HepG2 (cell line): ENCODE measurements around the gene PPP2R1B. TPM values are rescaled to one million over a fixed set of nuclear protein-coding genes. Genes with fewer than 3 reads are reported as not detected.
A peak's percentile ranks its signal among the peaks of the same experiment; 100 is the strongest.

Source experiments
- ATAC-seq: fragments of 200-7000 bp; cut with Tn5 transposase; 3 replicates; pipeline ENCODE4 v1.9.1; 2020; ENCODE audit warnings: mild to moderate bottlenecking, moderate library complexity
- BruUV-seq: library from RNA; stranded (reverse); fragments of 400-500 nt; replicated peaks from 2 replicates; lab custom pipeline; 2021; lab: Mats Ljungman, UMichigan
- CTCF ChIA-PET: fragments of 300-600 bp; formaldehyde crosslinking; extraction: SDS; loops from one replicate; lab custom pipeline; 2021; ENCODE audit warnings: low total read pairs, inconsistent platforms, low intra/inter-chr PET ratio; lab: Yijun Ruan, JAX
- POLR2A ChIA-PET: fragments of 350-600 bp; sonication (Branson Sonifier 250); formaldehyde crosslinking; loops from one replicate; lab custom pipeline; 2020; ENCODE audit warnings: antibody characterized with exemption, inconsistent platforms; lab: Yijun Ruan, JAX
- DNase-seq: peaks from one replicate; pipeline ENCODE4 v3.0.0-alpha.2; 2015; ENCODE audit warnings: low spot score
- FAIRE-seq: peaks from 3 replicates; lab custom pipeline; 2011; peaks lifted over from hg19 to GRCh38; lab: Jason Lieb, UNC
- H2AFZ ChIP-seq: one replicate; pipeline ENCODE4 v1.6.1; 2011; ENCODE audit warnings: low read length, inconsistent platforms
- H3K27ac ChIP-seq: fragments of 300-600 bp; 3 replicates; pipeline ENCODE4 v1.8.0; 2011; ENCODE audit warnings: mixed run types, mild to moderate bottlenecking, mixed read lengths, low read length, inconsistent platforms; ENCODE audit not compliant: insufficient read depth; ENCODE audit errors: extremely low read length
- H3K27me3 ChIP-seq, 2 experiments: fragments of 200-600 bp in 1 of 2; 2 replicates in 1 of 2; 3 replicates in 1 of 2; pipeline versions ENCODE4 v1.6.0 to v1.8.0; 2011; ENCODE audit warnings: low read length in 2 of 2, mild to moderate bottlenecking in 2 of 2, moderate library complexity in 2 of 2, inconsistent platforms in 1 of 2; ENCODE audit not compliant: insufficient read depth in 2 of 2, control insufficient read depth in 1 of 2
- H3K36me3 ChIP-seq, 2 experiments: fragments of 200-600 bp in 1 of 2; replicated peaks in 1 of 2; 2 replicates in 1 of 2; 3 replicates in 1 of 2; pipeline versions ENCODE4 v1.5.1 to v1.8.0; 2011; ENCODE audit warnings: low read length in 2 of 2, inconsistent platforms in 1 of 2; ENCODE audit not compliant: insufficient read depth in 2 of 2, control insufficient read depth in 1 of 2
- H3K4me1 ChIP-seq: 2 replicates; pipeline ENCODE4 v1.5.1; 2012; ENCODE audit warnings: low read length, inconsistent platforms; ENCODE audit not compliant: insufficient read depth
- H3K4me2 ChIP-seq: 2 replicates; pipeline ENCODE4 v1.6.0; 2011; ENCODE audit warnings: low read depth, low read length, inconsistent platforms
- H3K4me3 ChIP-seq, 3 experiments: fragments of 200-600 bp in 1 of 3; sonication (generic), shearing (Covaris generic) in 1 of 3; replicated peaks in 1 of 3; 2 replicates each; pipeline ENCODE4 v1.5.1; 2011 to 2016; ENCODE audit warnings: low read length in 3 of 3, inconsistent platforms in 2 of 3, low read depth in 2 of 3, mild to moderate bottlenecking in 2 of 3, control low read depth in 1 of 3, mixed read lengths in 1 of 3; ENCODE audit not compliant: insufficient read depth in 1 of 3
- H3K79me2 ChIP-seq: one replicate; pipeline ENCODE4 v1.6.1; 2011; ENCODE audit warnings: low read length, inconsistent platforms; ENCODE audit not compliant: insufficient read depth
- H3K9ac ChIP-seq: 2 replicates; pipeline ENCODE4 v1.6.0; 2011; ENCODE audit warnings: mild to moderate bottlenecking, low read depth, low read length, inconsistent platforms; ENCODE audit not compliant: insufficient read depth
- H3K9me3 ChIP-seq: 2 replicates; pipeline ENCODE4 v1.5.1; 2012; ENCODE audit warnings: mild to moderate bottlenecking, low read length
- H4K20me1 ChIP-seq: 2 replicates; pipeline ENCODE4 v1.6.0; 2011; ENCODE audit warnings: inconsistent platforms, mild to moderate bottlenecking, low read length, moderate library complexity; ENCODE audit not compliant: insufficient read depth
- CHCHD3 ChIP-seq: sonication (generic); formaldehyde crosslinking; IDR thresholded peaks from 2 replicates; pipeline ENCODE4 v1.8.0; 2022; ENCODE audit warnings: mild to moderate bottlenecking, missing genetic modification reagents, moderate library complexity
- FOXK2 ChIP-seq: fragments of 450-650 bp; IDR thresholded peaks from 2 replicates; pipeline ENCODE4 v1.6.1; 2016
- IKZF1 ChIP-seq: fragments of 450-650 bp; IDR thresholded peaks from 2 replicates; pipeline ENCODE4 v1.7.1; 2016
- NBN ChIP-seq: fragments of 450-650 bp; conservative IDR thresholded peaks from 2 replicates; pipeline ENCODE4 v1.6.1; 2017
- SALL2 ChIP-seq: sonication (generic); formaldehyde crosslinking; IDR thresholded peaks from 2 replicates; pipeline ENCODE4 v1.8.1; 2023; ENCODE audit warnings: mild to moderate bottlenecking, missing genetic modification reagents, inconsistent platforms
- ZC3H4 ChIP-seq: sonication (generic); formaldehyde crosslinking; IDR thresholded peaks from 2 replicates; pipeline ENCODE4 v1.4.0; 2020; ENCODE audit warnings: missing genetic modification reagents, borderline replicate concordance
- ZNF383 ChIP-seq: sonication (generic); formaldehyde crosslinking; IDR thresholded peaks from 2 replicates; pipeline ENCODE4 v1.4.0; 2020; ENCODE audit warnings: missing genetic modification reagents, mild to moderate bottlenecking, borderline replicate concordance
- ZSCAN25 ChIP-seq: sonication (generic); formaldehyde crosslinking; IDR thresholded peaks from 2 replicates; pipeline ENCODE4 v1.8.0; 2022; ENCODE audit warnings: mild to moderate bottlenecking, missing genetic modification reagents
- WGBS: methylation state at CpG from one replicate; pipeline ENCODE4 v1.1.6; 2017; ENCODE audit warnings: low lambda C conversion rate; 5-methylcytosine and 5-hydroxymethylcytosine counted together
- in situ Hi-C: cut with HindIII; loops from 2 replicates; pipeline ENCODE4 v1.10.0; 2017; ENCODE audit warnings: low pct_unique_long_range_greater_than_20kb; ENCODE audit not compliant: extremely low pct_ligation_motif_present
- intact Hi-C: fragments of 100-400 bp; cut with micrococcal nuclease; formaldehyde crosslinking; loops from one replicate; pipeline ENCODE4 v1.10.0; 2022; ENCODE audit not compliant: unreplicated experiment
- polyA plus RNA-seq, 8 experiments: library from polyadenylated mRNA; depleted of rRNA in 3 of 8; stranded (reverse) in 7 of 8; unstranded in 1 of 8; fragments of >200 nt; fragmentation: Illumina TruSeq in 4 of 8; extraction: Trizol in 4 of 8; gene quantifications; 2 replicates each; pipeline versions ENCODE4 v1.2.1 to v1.2.3, GENCODE V29; 2011 to 2016; ENCODE audit warnings: low read depth in 4 of 8, missing spikeins in 1 of 8, mixed read lengths in 1 of 8; ENCODE audit not compliant: insufficient read depth in 1 of 8
- total RNA-seq, 5 experiments: library from RNA; depleted of rRNA; stranded (reverse); fragments of >200 nt; fragmentation: Illumina TruSeq; extraction: Trizol; gene quantifications; 2 replicates each; pipeline ENCODE4 v1.2.3, GENCODE V29; 2016; ENCODE audit warnings: low read depth in 1 of 5
- TF ChIP-seq, protein P1 (sequence below): sonication (generic); formaldehyde crosslinking; IDR thresholded peaks from 2 replicates; pipeline ENCODE4 v1.8.0; 2022; ENCODE audit warnings: mild to moderate bottlenecking, missing genetic modification reagents
- TF ChIP-seq, protein P2 (sequence below): fragments of 450-650 bp; IDR thresholded peaks from 2 replicates; pipeline ENCODE4 v1.6.1; 2017; ENCODE audit warnings: mild to moderate bottlenecking

PPP2R1B gene
- total and polyA plus RNA-seq, 2 of the 13 experiments (the other 11 are each of a cell fraction or from before 2014, with no cell fraction given) = 22.1 to 56.8 TPM

DNA sequence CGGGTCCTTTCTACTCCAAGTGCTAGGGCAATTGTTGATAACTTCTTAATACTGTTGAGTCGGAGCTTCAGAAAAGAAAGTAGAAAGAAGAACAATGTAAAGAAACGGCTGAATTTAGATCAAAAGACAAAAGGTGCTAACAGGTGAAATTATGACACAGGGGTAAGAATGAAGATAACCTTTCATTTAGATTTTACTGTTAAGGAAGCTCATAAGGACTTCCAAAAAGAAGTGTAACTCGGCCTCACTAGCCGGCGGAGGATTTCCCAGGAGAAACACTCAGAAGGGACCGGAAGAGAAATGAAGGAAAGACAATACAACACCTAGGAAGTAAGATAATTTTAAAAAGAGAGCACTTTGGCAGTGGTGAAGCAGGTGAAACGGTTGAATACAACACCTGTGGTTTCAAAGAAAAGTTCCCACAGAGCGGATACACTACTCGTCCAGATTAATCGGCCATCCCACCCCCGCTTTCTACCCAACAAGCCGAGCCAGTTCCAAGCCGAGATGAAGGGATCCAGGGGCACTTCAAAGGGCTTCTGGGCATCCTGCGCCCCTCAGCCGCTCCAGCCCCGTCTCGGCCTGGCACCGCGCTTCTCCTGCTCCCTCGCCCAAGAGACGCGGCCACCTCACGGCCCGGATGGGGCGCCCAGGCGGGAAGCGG lies 737 bp downstream of the PPP2R1B start (continued):
- TF ChIP-seq, protein P1, sequence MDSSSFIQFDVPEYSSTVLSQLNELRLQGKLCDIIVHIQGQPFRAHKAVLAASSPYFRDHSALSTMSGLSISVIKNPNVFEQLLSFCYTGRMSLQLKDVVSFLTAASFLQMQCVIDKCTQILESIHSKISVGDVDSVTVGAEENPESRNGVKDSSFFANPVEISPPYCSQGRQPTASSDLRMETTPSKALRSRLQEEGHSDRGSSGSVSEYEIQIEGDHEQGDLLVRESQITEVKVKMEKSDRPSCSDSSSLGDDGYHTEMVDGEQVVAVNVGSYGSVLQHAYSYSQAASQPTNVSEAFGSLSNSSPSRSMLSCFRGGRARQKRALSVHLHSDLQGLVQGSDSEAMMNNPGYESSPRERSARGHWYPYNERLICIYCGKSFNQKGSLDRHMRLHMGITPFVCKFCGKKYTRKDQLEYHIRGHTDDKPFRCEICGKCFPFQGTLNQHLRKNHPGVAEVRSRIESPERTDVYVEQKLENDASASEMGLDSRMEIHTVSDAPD (CRISPR knock-in tag) = no peak
- no peak for TF ChIP-seq IKZF1

DNA sequence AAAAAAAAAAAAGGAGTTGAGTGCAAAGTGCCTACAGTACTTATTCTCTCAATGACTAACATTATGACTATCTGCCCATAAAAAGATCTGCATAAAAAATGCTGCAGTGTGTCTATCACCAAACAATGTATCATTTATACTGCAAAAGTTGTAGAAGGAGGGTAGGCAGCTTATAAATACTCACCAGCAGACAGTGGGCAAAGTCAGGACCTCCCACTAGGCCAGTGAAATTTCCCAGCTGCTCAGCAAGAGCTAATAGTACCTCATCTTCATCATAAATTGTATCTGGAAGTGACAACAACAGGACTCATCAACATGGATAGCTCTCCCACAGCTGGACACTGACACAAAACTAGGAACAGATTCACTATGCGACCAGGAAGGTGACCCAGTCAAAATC lies 1.6 kb downstream of the PPP2R1B start:
- 33% methylated on average over 1 of the region's 1 CpG for WGBS
- H3K4me2 ChIP-seq = peak overlapping the region; percentile 99
- CTCF ChIA-PET = no interaction called here
- POLR2A ChIA-PET = interaction anchor here (1.2 to 3.3 kb wide), 7 partner anchors 10 to 141 kb away, joined by 3 to 12 read pairs (median 4); no protein-coding TSS in a partner anchor
- intact Hi-C loops (no loop called here), in situ Hi-C loops (no loop called here)
- no peaks in the 10 kb centered on the region for H4K20me1 ChIP-seq
- peaks cover 17 to 31% of the 10 kb centered on the region in 2 experiments; a peak in 4 of 5 replicates for H3K36me3 ChIP-seq
- peaks cover 41% of the 10 kb centered on the region for H3K4me1 ChIP-seq
- no peak for ATAC-seq
- no peaks in the 10 kb centered on the region for H3K9me3 ChIP-seq
- no peak overlapping the region for H3K27ac ChIP-seq
- H3K27me3 ChIP-seq = no peaks in the 10 kb centered on the region; a peak in 1 of 5 replicates
- FAIRE-seq = no peak
- peak overlapping the region; percentile 89 to 98 (median 93); a peak in 5 of 6 replicates for H3K4me3 ChIP-seq
- H3K9ac ChIP-seq = peak overlapping the region; percentile 93
- no peak for DNase-seq
- no peak overlapping the region for H2AFZ ChIP-seq
- no peak for TF ChIP-seq FOXK2
- TF ChIP-seq, protein P2, sequence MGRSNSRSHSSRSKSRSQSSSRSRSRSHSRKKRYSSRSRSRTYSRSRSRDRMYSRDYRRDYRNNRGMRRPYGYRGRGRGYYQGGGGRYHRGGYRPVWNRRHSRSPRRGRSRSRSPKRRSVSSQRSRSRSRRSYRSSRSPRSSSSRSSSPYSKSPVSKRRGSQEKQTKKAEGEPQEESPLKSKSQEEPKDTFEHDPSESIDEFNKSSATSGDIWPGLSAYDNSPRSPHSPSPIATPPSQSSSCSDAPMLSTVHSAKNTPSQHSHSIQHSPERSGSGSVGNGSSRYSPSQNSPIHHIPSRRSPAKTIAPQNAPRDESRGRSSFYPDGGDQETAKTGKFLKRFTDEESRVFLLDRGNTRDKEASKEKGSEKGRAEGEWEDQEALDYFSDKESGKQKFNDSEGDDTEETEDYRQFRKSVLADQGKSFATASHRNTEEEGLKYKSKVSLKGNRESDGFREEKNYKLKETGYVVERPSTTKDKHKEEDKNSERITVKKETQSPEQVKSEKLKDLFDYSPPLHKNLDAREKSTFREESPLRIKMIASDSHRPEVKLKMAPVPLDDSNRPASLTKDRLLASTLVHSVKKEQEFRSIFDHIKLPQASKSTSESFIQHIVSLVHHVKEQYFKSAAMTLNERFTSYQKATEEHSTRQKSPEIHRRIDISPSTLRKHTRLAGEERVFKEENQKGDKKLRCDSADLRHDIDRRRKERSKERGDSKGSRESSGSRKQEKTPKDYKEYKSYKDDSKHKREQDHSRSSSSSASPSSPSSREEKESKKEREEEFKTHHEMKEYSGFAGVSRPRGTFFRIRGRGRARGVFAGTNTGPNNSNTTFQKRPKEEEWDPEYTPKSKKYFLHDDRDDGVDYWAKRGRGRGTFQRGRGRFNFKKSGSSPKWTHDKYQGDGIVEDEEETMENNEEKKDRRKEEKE = no peak
- no peak for TF ChIP-seq NBN
- no peak for TF ChIP-seq SALL2 (CRISPR knock-in tag)
- TF ChIP-seq ZC3H4 (CRISPR knock-in tag) = no peak
- TF ChIP-seq ZSCAN25 (CRISPR knock-in tag) = no peak
- TF ChIP-seq ZNF383 (CRISPR knock-in tag) = no peak
- no peak for TF ChIP-seq CHCHD3 (CRISPR knock-in tag)
- BruUV-seq = no TSS peak
- H3K79me2 ChIP-seq = peaks cover 35% of the 10 kb centered on the region
